Tibial nerve (tissue), 4 donors: ENCODE data around the gene MTURN. TPM values are rescaled to one million over a fixed set of nuclear protein-coding genes. Genes with fewer than 3 reads are reported as not detected.

ENCODE experiments used
- DNase-seq, 2 donors: peaks; one replicate each; pipeline ENCODE4 v3.0.0-alpha.2; 2019; ENCODE audit warnings: low spot score in 2 of 2
- H3K27ac ChIP-seq, 4 donors: fragments of 200-600 bp; sonication (generic) in 3 of 4; one replicate each; pipeline ENCODE4 v1.5.1; 2017 to 2019; ENCODE audit warnings: mild to moderate bottlenecking in 1 of 4
- H3K27me3 ChIP-seq, 2 donors: fragments of 200-600 bp; sonication (generic) in 1 of 2; one replicate each; pipeline versions ENCODE4 v1.5.1 to v1.6.0; 2017 to 2019
- H3K36me3 ChIP-seq, 3 donors: fragments of 200-600 bp; sonication (generic); one replicate each; pipeline ENCODE4 v1.5.1; 2018 to 2019
- H3K4me1 ChIP-seq, 4 donors: fragments of 200-600 bp; sonication (generic) in 3 of 4; one replicate each; pipeline ENCODE4 v1.5.1; 2017 to 2019
- H3K4me3 ChIP-seq, 4 donors: fragments of 200-600 bp; sonication (generic) in 3 of 4; one replicate each; pipeline ENCODE4 v1.5.1; 2017 to 2019; ENCODE audit warnings: mild to moderate bottlenecking in 1 of 4, moderate library complexity in 1 of 4
- H3K9me3 ChIP-seq, 4 donors: fragments of 200-600 bp; sonication (generic) in 3 of 4; one replicate each; pipeline ENCODE4 v1.5.1; 2017 to 2019
- EP300 ChIP-seq, 2 donors: sonication (generic); formaldehyde crosslinking; IDR thresholded peaks; one replicate each; pipeline ENCODE4 v1.6.1; 2017; ENCODE audit warnings: antibody characterized with exemption in 2 of 2, mild to moderate bottlenecking in 1 of 2
- POLR2A ChIP-seq, 2 donors: fragments of 450-650 bp; IDR thresholded peaks; one replicate each; pipeline ENCODE4 v1.6.1; 2017; ENCODE audit warnings: antibody characterized with exemption in 2 of 2, mild to moderate bottlenecking in 2 of 2, moderate library complexity in 2 of 2
- WGBS, 2 donors: methylation state at CpG; one replicate each; pipeline ENCODE4 v1.1.5; 2018; 5-methylcytosine and 5-hydroxymethylcytosine counted together
- small RNA-seq: library from RNA; depleted of rRNA; stranded (forward); fragments of <200 nt; gene quantifications from one replicate; pipeline ENCODE3, GENCODE V24; 2016
- total RNA-seq, 4 donors: library from RNA; depleted of rRNA; stranded (reverse); fragments of >200 nt; gene quantifications; one replicate each; pipeline ENCODE4 v1.1.0, GENCODE V29; 2016
- TF ChIP-seq, protein P1 (sequence below), 5 experiments: fragments of 200-600 bp in 3 of 5; fragments of 450-650 bp in 2 of 5; sonication (generic) in 3 of 5; IDR thresholded peaks; one replicate each; pipeline ENCODE4 v1.5.1; 2016 to 2019; ENCODE audit warnings: antibody characterized with exemption in 5 of 5, mild to moderate bottlenecking in 3 of 5, moderate library complexity in 2 of 5

MTURN gene
- total RNA-seq, 4 donors from 2014 or later: 156 to 246 (median 186) TPM

GRCh38 chr7:30206491-30206890 is 71.7 kb downstream of the MTURN start:
- peak overlapping the region in 2 of 4 donors; percentile 65 to 66 for H3K27ac ChIP-seq
- no peaks in the 10 kb centered on the region for H3K9me3 ChIP-seq
- no peak overlapping the region for H3K4me3 ChIP-seq
- no peak for DNase-seq
- 37 to 43% methylated on average over 4 of the region's 4 CpGs for WGBS, 2 donors
- peaks cover 0 to 14% (median 6%) of the 10 kb centered on the region in 4 donors for H3K4me1 ChIP-seq
- no peaks in the 10 kb centered on the region for H3K36me3 ChIP-seq
- no peaks in the 10 kb centered on the region for H3K27me3 ChIP-seq
- TF ChIP-seq POLR2A (IDR thresholded peaks at IDR 0.05) (no peak), EP300 (IDR thresholded peaks at IDR 0.05) (no peak)
- TF ChIP-seq, protein P1, sequence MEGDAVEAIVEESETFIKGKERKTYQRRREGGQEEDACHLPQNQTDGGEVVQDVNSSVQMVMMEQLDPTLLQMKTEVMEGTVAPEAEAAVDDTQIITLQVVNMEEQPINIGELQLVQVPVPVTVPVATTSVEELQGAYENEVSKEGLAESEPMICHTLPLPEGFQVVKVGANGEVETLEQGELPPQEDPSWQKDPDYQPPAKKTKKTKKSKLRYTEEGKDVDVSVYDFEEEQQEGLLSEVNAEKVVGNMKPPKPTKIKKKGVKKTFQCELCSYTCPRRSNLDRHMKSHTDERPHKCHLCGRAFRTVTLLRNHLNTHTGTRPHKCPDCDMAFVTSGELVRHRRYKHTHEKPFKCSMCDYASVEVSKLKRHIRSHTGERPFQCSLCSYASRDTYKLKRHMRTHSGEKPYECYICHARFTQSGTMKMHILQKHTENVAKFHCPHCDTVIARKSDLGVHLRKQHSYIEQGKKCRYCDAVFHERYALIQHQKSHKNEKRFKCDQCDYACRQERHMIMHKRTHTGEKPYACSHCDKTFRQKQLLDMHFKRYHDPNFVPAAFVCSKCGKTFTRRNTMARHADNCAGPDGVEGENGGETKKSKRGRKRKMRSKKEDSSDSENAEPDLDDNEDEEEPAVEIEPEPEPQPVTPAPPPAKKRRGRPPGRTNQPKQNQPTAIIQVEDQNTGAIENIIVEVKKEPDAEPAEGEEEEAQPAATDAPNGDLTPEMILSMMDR (IDR thresholded peaks at IDR 0.05): no peak

- H3K4me1 ChIP-seq: peaks cover 0 to 9% (median 4%) of the 10 kb centered on the region in 4 donors
- no peak for DNase-seq
- no peaks in the 10 kb centered on the region for H3K36me3 ChIP-seq
- WGBS, 2 donors: 65 to 74% methylated on average over 8 of the region's 8 CpGs
- H3K27me3 ChIP-seq: no peaks in the 10 kb centered on the region
- TF ChIP-seq POLR2A (IDR thresholded peaks at IDR 0.05) (no peak), EP300 (IDR thresholded peaks at IDR 0.05) (no peak)
- TF ChIP-seq, protein P1 (IDR thresholded peaks at IDR 0.05): no peak
- no peak overlapping the region for H3K4me3 ChIP-seq
- H3K9me3 ChIP-seq: no peaks in the 10 kb centered on the region
- H3K27ac ChIP-seq: peak overlapping the region in 2 of 4 donors; percentile 65 to 66
Measured at GRCh38 chr7:30206942-30207341, 72.2 kb downstream of the MTURN start.

DNA sequence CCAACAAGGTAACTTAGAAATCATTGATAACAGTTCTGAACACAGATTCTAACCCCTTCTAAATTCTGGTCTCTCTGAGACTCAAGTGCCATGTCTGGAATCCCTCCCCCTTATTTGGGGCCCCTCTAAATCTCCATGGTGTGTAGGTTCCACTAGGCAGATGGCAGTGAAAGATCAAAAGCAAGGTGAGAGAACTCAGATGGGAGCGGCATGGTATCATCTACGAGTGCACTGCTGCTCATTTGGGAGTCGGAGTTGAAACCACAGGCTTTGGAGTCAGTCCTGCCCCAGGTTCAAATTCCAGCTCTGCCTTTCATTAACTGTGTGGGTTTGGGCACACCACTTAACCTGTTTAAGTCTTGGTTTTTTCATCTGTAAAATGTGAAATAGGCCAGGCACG is 72.6 kb downstream of the MTURN start:
- Histone ChIP-seq H3K27me3 (no peaks in the 10 kb centered on the region), H3K36me3 (no peaks in the 10 kb centered on the region), H3K4me3 (no peak overlapping the region), H3K4me1 (peaks cover 0 to 6% (median under 1%) of the 10 kb centered on the region in 4 donors), H3K27ac (peak overlapping the region in 2 of 4 donors; percentile 65 to 66), H3K9me3 (no peaks in the 10 kb centered on the region)
- 82 to 90% methylated on average over 4 of the region's 4 CpGs for WGBS, 2 donors
- TF ChIP-seq EP300 (IDR thresholded peaks at IDR 0.05) (no peak), POLR2A (IDR thresholded peaks at IDR 0.05) (no peak)
- TF ChIP-seq, protein P1 (IDR thresholded peaks at IDR 0.05): no peak
- no peak for DNase-seq

DNA sequence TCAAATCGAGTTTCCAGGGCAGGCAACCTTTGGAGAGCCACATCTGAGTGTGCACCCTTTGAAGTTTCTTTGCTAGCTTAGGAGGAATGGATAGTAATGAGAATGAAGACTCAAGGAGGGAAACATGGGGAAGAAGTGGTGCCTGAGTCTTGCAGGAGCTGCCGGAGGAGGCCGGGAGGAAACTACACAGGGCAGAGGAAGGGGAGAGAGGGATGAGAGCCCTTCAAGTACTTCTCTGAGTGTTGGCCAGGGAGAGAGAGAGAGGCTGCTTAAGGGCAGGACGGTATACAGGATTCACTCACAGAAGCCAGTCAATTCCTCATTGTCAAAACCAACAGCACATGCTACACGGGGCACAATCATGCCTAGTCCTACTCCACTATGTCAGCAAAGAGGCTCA is 75.2 kb downstream of the MTURN start:
- no peak overlapping the region for H3K4me3 ChIP-seq
- no peaks in the 10 kb centered on the region for H3K27me3 ChIP-seq
- WGBS, 2 donors: 85 to 89% methylated on average over 5 of the region's 5 CpGs
- DNase-seq: no peak
- no peak overlapping the region for H3K27ac ChIP-seq
- TF ChIP-seq POLR2A (IDR thresholded peaks at IDR 0.05): no peak
- TF ChIP-seq EP300 (IDR thresholded peaks at IDR 0.05): no peak
- TF ChIP-seq, protein P1 (IDR thresholded peaks at IDR 0.05): no peak
- H3K4me1 ChIP-seq: peaks cover 0 to 13% (median 4%) of the 10 kb centered on the region in 4 donors
- no peaks in the 10 kb centered on the region for H3K9me3 ChIP-seq
- H3K36me3 ChIP-seq: no peaks in the 10 kb centered on the region

Small RNA genes within 50 kb of the gene (small RNA-seq; reads per million reads assigned to genes)
- not detected for gene RPS27P16

Other genes starting within 250 kb of the MTURN start
- gene SCRN1, start 145.2 kb upstream of the MTURN start, total RNA-seq: 100 to 1,000 TPM in 3 of 4 donors, 10 to 100 TPM in 1; 65.1 to 161 (median 119) TPM
- gene FKBP14, start 108.3 kb upstream of the MTURN start, total RNA-seq: 10 to 100 TPM in 2 of 4 donors, 1 to 10 TPM in 2; 4.5 to 11.7 (median 8.7) TPM
- gene PLEKHA8, start 106.6 kb upstream of the MTURN start, total RNA-seq: 10 to 100 TPM in 3 of 4 donors, 1 to 10 TPM in 1; 9.0 to 23.4 (median 13.0) TPM
- 10 to 100 TPM; 31.4 to 42.5 (median 39.2) TPM for gene ZNRF2, start 149.6 kb downstream of the MTURN start, total RNA-seq